ENCODE measurements around the gene SAMD4A.

Gene SAMD4A

DNA sequence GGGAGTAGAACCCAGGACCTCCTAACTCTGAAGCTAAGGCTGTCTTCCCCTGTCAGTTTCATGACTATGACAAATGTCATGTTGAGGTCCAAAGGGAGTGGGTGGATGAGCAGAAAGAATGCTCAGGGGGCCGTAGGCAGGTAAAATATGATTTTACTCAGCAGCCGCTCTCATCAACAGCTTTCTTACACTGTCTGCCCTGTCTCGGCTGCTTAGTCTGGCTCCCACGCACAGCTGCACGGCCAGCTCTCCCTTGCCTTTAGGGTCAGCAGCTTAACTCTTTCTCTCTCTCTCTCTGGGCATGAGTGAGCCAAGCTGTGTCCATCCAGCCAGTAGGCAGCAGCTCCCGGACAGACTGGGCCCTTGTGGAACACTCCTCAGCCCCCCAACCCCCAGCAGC lies 240.5 kb downstream of the SAMD4A start:
- H3K4me3 ChIP-seq (ENCODE audit: low read depth, low read length): no peak overlapping the region
- no peak for DNase-seq (ENCODE audit: low read depth)
- TF ChIP-seq, protein P1, sequence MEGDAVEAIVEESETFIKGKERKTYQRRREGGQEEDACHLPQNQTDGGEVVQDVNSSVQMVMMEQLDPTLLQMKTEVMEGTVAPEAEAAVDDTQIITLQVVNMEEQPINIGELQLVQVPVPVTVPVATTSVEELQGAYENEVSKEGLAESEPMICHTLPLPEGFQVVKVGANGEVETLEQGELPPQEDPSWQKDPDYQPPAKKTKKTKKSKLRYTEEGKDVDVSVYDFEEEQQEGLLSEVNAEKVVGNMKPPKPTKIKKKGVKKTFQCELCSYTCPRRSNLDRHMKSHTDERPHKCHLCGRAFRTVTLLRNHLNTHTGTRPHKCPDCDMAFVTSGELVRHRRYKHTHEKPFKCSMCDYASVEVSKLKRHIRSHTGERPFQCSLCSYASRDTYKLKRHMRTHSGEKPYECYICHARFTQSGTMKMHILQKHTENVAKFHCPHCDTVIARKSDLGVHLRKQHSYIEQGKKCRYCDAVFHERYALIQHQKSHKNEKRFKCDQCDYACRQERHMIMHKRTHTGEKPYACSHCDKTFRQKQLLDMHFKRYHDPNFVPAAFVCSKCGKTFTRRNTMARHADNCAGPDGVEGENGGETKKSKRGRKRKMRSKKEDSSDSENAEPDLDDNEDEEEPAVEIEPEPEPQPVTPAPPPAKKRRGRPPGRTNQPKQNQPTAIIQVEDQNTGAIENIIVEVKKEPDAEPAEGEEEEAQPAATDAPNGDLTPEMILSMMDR (IDR thresholded peaks at IDR 0.05; ENCODE audit: low read depth, low read length, missing control alignments): no peak

DNA sequence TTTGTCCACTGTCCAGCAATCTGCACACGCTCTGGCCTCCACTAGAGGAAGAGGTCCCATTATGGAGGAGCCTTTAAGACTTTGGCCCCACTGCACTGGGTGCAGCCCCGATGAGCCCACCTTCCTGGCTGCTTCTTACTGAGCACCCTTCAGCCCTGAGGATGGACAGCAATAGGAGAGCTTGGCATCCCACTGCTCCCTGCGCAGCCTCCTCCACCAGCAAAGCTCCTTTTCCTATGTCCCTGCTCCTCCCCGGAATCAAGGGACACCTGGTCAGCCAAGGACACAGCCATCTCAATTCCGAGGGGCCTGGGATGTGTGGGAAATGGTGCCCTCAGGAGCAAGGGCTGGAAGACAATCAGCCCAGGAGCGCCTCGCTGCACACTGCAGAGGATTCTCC lies 241.0 kb downstream of the SAMD4A start:
- no peak for DNase-seq (ENCODE audit: low read depth)
- no peak overlapping the region for H3K4me3 ChIP-seq (ENCODE audit: low read depth, low read length)
- TF ChIP-seq, protein P1 (IDR thresholded peaks at IDR 0.05; ENCODE audit: low read depth, low read length, missing control alignments): no peak

DNA sequence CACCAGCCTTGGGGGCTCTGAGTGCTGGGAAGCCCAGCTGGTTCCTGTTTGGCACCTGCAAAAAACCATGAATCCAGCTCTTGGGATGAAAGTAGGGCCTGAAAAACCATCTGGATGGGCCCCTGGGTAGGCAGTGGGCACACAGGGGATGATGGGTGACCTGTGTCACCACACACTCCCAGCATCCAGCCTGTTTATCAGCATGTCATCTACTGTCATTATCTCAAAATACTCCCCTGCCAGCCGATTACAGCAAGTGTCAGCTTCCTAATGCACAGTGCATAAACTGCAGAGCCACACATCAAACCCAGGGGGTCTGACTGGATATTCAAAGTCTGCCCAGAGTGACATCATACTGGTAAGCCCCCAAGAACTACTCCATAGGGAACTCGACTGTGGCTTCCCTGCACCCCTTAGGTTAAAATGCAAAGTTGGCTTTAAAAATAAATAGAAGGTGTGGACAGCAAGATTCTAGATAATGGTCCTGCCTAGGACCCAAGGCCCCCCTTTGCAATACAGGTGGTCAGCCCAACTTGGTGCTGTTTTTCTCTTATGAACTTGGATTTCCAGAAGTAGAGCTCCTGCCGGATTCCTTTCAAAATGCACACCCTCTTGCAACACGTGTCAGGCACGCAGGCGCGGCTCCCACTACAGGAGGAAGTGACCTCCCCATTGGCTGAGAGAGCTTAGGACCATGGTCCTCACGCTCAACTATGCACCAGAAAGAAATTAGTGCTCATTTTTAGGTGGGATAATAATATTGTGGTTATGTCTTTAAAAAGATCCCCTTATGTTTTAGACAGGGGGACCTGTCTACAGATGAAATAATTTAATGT lies 241.6 kb downstream of the SAMD4A start:
- no peak for DNase-seq (ENCODE audit: low read depth)
- TF ChIP-seq, protein P1 (IDR thresholded peaks at IDR 0.05; ENCODE audit: low read depth, low read length, missing control alignments): no peak
- no peak overlapping the region for H3K4me3 ChIP-seq (ENCODE audit: low read depth, low read length)

DNA sequence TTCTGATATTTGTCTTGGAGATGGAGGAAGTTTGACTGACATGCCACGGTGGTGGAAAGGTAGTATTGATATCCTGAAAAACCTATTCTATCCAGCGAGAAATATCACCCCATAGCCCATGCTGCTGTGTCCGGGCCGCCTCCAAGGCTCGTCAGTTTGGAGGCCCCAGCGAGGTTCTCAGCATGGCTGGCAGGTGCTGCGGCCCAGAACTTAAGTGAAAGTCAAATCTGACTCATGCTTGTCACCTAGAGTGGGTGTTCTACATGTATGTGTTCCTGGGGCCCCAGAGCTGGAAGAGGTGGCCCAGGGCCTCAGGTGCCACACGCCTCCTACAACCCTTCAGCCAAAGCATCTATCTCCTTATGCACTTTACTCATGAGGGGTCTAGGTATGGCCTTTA lies 242.8 kb downstream of the SAMD4A start:
- TF ChIP-seq, protein P1 (IDR thresholded peaks at IDR 0.05; ENCODE audit: low read depth, low read length, missing control alignments): no peak
- H3K4me3 ChIP-seq (ENCODE audit: low read depth, low read length): no peak overlapping the region
- no peak for DNase-seq (ENCODE audit: low read depth)

DNA sequence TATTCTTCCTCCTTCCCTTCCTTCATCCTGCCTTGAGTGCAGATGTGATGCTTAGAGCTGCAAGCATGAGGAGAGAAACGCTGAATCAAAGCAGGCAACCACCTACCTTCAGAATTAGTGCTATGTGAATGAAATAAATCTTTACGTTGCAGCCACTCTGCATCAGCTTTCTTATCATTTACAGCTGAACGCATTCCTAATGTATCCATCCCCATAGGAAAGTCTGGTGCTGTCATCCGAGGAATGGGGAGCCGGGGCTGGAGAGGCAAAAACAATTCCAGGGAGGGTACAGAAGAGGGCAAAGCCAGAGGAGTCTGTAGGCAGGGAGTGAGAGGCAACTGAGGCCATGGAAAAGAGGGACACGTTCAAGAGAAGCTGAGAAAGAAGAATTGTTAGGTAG lies 245.7 kb downstream of the SAMD4A start:
- no peak for DNase-seq (ENCODE audit: low read depth)
- H3K4me3 ChIP-seq (ENCODE audit: low read depth, low read length): no peak overlapping the region
- TF ChIP-seq, protein P1 (IDR thresholded peaks at IDR 0.05; ENCODE audit: low read depth, low read length, missing control alignments): no peak

DNA sequence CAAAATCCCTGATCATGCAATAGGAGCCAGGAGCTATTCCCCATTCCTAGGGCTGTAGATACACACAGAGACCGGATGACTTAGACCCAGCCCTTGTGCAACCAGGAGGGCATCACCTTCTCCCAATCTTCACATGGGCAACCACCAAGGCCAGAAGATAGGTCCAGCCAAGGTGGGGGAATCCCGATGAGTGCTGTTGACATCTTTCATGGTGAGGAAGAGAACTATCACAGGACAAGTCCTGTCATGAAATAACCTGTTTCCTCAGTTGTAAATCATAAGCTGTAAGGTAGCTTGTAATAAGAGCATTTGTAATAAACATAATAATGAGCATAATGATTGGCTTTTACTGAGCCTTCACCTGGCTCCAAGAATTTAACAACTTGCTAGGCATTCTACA lies 246.2 kb downstream of the SAMD4A start:
- DNase-seq (ENCODE audit: low read depth): no peak
- TF ChIP-seq, protein P1 (IDR thresholded peaks at IDR 0.05; ENCODE audit: low read depth, low read length, missing control alignments): no peak
- H3K4me3 ChIP-seq (ENCODE audit: low read depth, low read length): no peak overlapping the region

DNA sequence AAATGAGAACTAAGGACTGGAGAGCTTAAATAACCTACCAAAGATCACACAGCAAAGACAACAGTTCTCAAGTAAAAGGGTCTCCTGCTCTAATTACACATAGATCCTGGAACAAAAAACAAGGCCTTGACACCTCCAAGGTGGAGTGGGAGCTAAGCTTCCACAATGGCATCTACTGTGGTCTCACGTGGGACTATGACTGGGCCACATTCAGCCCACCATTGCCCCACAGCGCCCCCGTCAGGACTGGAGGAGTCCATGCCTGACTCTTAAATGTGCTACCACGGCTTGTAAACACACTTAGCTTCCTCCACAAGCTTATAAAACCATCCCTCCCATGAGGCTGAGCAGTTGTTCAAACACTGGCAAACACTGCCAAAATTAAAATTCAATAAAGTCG lies 247.1 kb downstream of the SAMD4A start:
- TF ChIP-seq, protein P1 (IDR thresholded peaks at IDR 0.05; ENCODE audit: low read depth, low read length, missing control alignments): peak; percentile 40
- no peak overlapping the region for H3K4me3 ChIP-seq (ENCODE audit: low read depth, low read length)
- no peak for DNase-seq (ENCODE audit: low read depth)
